ENCODE measurements around the gene MUC2.

MUC2 gene

DNA sequence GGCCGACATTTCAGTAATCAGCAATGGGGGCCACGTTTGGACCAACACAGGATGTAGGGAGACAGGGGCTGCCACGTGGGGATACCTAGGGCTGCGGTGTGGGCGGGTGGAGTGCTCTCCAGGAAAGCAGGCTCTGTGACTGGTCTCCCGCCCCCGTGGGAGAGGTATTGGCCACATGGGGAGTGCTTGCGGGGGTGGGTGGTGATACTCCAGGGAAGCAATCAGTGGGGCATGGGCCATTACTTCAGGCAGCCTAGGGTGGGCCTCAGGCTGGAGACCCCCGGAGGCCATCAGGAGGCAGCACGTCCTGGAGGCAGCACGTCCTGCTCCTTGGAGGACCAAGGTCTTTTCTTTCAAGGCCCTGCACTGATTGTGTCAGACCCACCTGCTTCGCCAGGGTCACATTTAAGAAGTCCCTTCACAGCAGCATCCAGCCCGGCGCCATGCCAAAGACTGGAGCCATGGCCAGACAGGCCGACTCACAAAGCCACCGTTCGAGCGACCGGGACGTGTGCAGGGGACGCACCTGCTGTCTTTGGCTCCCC lies 3.0 kb upstream of the MUC2 start:
- Histone ChIP-seq H3K9me3 (replicated peaks; ENCODE audit: insufficient read depth, low read length) (no peaks in the 10 kb centered on the region), H4K20me1 (ENCODE audit: insufficient read depth, low read length) (no peaks in the 10 kb centered on the region), H3K36me3 (replicated peaks; ENCODE audit: insufficient read depth, low read length) (no peaks in the 10 kb centered on the region), H3K79me2 (ENCODE audit: low read length) (no peaks in the 10 kb centered on the region), H2AFZ (ENCODE audit: low read length) (no peak overlapping the region), H3K4me1 (ENCODE audit: low read length) (no peaks in the 10 kb centered on the region), H3F3A (ENCODE audit: insufficient read depth, low read length) (no peaks in the 10 kb centered on the region), H3K27ac (ENCODE audit: low read length) (no peak overlapping the region), H3K9me2 (replicated peaks; ENCODE audit: insufficient read depth, low read length) (no peaks in the 10 kb centered on the region), H3K4me3 (ENCODE audit: low read length) (no peak overlapping the region), H3K27me3 (replicated peaks; ENCODE audit: insufficient read depth, low read length) (peaks cover 79% of the 10 kb centered on the region), H3K4me2 (ENCODE audit: low read depth, low read length) (no peak overlapping the region), H3K9ac (ENCODE audit: low read length) (no peak overlapping the region)
- TF ChIP-seq EZH2 (optimal IDR thresholded peaks at IDR 0.05; ENCODE audit: low read depth, low read length) = no peak
- TF ChIP-seq, protein P1, sequence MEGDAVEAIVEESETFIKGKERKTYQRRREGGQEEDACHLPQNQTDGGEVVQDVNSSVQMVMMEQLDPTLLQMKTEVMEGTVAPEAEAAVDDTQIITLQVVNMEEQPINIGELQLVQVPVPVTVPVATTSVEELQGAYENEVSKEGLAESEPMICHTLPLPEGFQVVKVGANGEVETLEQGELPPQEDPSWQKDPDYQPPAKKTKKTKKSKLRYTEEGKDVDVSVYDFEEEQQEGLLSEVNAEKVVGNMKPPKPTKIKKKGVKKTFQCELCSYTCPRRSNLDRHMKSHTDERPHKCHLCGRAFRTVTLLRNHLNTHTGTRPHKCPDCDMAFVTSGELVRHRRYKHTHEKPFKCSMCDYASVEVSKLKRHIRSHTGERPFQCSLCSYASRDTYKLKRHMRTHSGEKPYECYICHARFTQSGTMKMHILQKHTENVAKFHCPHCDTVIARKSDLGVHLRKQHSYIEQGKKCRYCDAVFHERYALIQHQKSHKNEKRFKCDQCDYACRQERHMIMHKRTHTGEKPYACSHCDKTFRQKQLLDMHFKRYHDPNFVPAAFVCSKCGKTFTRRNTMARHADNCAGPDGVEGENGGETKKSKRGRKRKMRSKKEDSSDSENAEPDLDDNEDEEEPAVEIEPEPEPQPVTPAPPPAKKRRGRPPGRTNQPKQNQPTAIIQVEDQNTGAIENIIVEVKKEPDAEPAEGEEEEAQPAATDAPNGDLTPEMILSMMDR (IDR thresholded peaks at IDR 0.05; ENCODE audit: low read length) = no peak
- TF ChIP-seq EZH2phosphoT487 (IDR thresholded peaks at IDR 0.05; ENCODE audit: low read length) = no peak
- no peak for DNase-seq

DNA sequence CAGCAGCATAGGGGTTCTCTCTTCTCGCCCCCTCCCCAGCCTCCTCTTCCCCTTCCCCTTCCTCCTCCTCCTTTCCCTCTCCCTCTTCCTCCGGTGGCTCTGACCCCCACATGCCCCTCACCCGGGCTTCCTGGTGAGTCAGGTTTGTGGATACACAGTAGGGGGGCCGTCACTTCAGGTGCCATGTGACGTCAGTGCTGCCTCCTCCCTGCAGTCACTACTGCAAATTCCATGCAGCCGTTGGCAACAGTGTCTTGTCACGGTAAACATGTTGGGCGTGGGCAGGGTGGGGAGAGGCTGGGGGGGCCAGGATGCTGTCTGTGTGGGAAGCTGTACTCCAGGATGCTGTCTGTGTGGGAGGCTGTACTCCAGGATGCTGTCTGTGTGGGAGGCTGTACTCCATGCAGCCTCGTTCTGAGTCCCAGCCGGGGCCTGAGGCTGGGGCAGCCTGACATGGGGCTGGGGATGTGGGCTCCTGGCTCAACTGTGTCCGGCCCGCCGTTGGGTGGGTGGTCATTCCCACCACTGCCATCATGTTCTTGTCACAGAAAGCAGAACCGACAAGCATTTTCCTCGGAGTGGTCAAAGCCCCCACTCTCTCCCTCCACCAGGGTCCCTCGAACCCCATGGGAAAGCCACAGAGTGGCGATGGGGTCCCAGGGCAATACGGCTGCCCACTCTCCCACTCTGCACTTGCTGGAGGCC lies 2.4 kb upstream of the MUC2 start:
- TF ChIP-seq EZH2 (optimal IDR thresholded peaks at IDR 0.05; ENCODE audit: low read depth, low read length) = no peak
- Histone ChIP-seq H3K27ac (ENCODE audit: low read length) (no peak overlapping the region), H3K4me3 (ENCODE audit: low read length) (no peak overlapping the region), H3K9me2 (replicated peaks; ENCODE audit: insufficient read depth, low read length) (no peaks in the 10 kb centered on the region), H3K79me2 (ENCODE audit: low read length) (no peaks in the 10 kb centered on the region), H2AFZ (ENCODE audit: low read length) (no peak overlapping the region), H3K4me1 (ENCODE audit: low read length) (no peaks in the 10 kb centered on the region), H3K4me2 (ENCODE audit: low read depth, low read length) (no peak overlapping the region), H4K20me1 (ENCODE audit: insufficient read depth, low read length) (no peaks in the 10 kb centered on the region), H3K27me3 (replicated peaks; ENCODE audit: insufficient read depth, low read length) (peaks cover 76% of the 10 kb centered on the region), H3K9me3 (replicated peaks; ENCODE audit: insufficient read depth, low read length) (no peaks in the 10 kb centered on the region), H3K36me3 (replicated peaks; ENCODE audit: insufficient read depth, low read length) (no peaks in the 10 kb centered on the region), H3K9ac (ENCODE audit: low read length) (no peak overlapping the region), H3F3A (ENCODE audit: insufficient read depth, low read length) (no peaks in the 10 kb centered on the region)
- DNase-seq = no peak

DNA sequence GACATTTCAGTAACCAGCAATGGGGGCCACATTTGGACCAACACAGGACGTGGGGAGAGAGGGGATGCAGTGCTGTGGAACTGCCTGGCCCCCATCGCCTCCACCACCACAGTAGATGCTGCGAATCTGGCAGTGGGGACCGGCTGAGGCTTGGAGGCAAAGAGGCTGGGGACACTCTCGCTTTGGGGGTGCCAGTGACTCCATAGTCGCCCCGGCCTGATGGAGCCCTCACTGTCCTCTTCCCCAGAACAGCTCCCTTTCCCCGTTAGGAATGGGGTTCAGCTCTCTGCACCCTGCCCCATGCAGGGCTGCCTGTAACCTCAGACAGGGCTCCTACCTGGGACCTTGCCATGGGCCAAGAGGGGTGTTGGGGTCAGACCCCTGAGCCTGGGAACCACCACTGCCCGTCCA lies 1.8 kb upstream of the MUC2 start:
- Histone ChIP-seq H3F3A (ENCODE audit: insufficient read depth, low read length) (no peaks in the 10 kb centered on the region), H3K27me3 (replicated peaks; ENCODE audit: insufficient read depth, low read length) (peaks cover 74% of the 10 kb centered on the region), H2AFZ (ENCODE audit: low read length) (no peak overlapping the region), H4K20me1 (ENCODE audit: insufficient read depth, low read length) (no peaks in the 10 kb centered on the region), H3K4me2 (ENCODE audit: low read depth, low read length) (no peak overlapping the region), H3K9me2 (replicated peaks; ENCODE audit: insufficient read depth, low read length) (no peaks in the 10 kb centered on the region), H3K4me1 (ENCODE audit: low read length) (no peaks in the 10 kb centered on the region), H3K9me3 (replicated peaks; ENCODE audit: insufficient read depth, low read length) (no peaks in the 10 kb centered on the region), H3K4me3 (ENCODE audit: low read length) (no peak overlapping the region), H3K9ac (ENCODE audit: low read length) (no peak overlapping the region), H3K27ac (ENCODE audit: low read length) (no peak overlapping the region), H3K79me2 (ENCODE audit: low read length) (no peaks in the 10 kb centered on the region), H3K36me3 (replicated peaks; ENCODE audit: insufficient read depth, low read length) (no peaks in the 10 kb centered on the region)
- DNase-seq = no peak
- TF ChIP-seq, protein P1 (IDR thresholded peaks at IDR 0.05; ENCODE audit: low read length) = no peak
- no peak for TF ChIP-seq EZH2 (optimal IDR thresholded peaks at IDR 0.05; ENCODE audit: low read depth, low read length)
- TF ChIP-seq EZH2phosphoT487 (IDR thresholded peaks at IDR 0.05; ENCODE audit: low read length) = no peak

DNA sequence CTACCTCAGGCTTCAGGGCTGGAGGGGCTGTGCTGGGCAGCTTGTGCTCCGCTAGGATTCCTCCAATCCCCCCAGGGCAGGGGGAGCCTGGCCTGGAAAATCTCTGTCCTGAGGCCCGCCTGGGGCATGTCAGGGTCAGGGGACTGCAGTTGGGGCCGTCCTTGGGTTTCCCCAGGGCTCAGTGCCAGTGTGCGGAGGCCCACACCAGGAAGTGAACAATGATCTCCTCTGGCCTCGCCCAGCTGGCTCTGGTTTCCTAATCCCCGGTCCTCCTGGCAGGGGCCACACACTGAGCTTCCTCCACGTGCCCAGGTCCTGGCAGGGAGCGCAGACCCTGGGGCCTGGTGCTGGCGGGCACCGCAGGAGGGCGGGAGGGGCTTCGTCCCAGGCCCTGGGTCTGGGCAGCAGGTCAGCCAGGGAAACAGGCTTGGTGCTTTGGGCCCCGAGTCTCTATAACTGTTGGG lies 1.4 kb upstream of the MUC2 start:
- no peak for DNase-seq
- H3K9me2 ChIP-seq (replicated peaks; ENCODE audit: insufficient read depth, low read length) = no peaks in the 10 kb centered on the region
- no peaks in the 10 kb centered on the region for H3K79me2 ChIP-seq (ENCODE audit: low read length)
- no peaks in the 10 kb centered on the region for H3K9me3 ChIP-seq (replicated peaks; ENCODE audit: insufficient read depth, low read length)
- no peak overlapping the region for H3K27ac ChIP-seq (ENCODE audit: low read length)
- no peaks in the 10 kb centered on the region for H3F3A ChIP-seq (ENCODE audit: insufficient read depth, low read length)
- TF ChIP-seq, protein P1 (IDR thresholded peaks at IDR 0.05; ENCODE audit: low read length) = no peak
- no peak for TF ChIP-seq EZH2 (optimal IDR thresholded peaks at IDR 0.05; ENCODE audit: low read depth, low read length)
- no peak for TF ChIP-seq EZH2phosphoT487 (IDR thresholded peaks at IDR 0.05; ENCODE audit: low read length)
- no peaks in the 10 kb centered on the region for H3K4me1 ChIP-seq (ENCODE audit: low read length)
- no peaks in the 10 kb centered on the region for H4K20me1 ChIP-seq (ENCODE audit: insufficient read depth, low read length)
- H3K4me2 ChIP-seq (ENCODE audit: low read depth, low read length) = no peak overlapping the region
- H3K4me3 ChIP-seq (ENCODE audit: low read length) = no peak overlapping the region
- H3K9ac ChIP-seq (ENCODE audit: low read length) = no peak overlapping the region
- no peak overlapping the region for H2AFZ ChIP-seq (ENCODE audit: low read length)
- peaks cover 74% of the 10 kb centered on the region for H3K27me3 ChIP-seq (replicated peaks; ENCODE audit: insufficient read depth, low read length)
- H3K36me3 ChIP-seq (replicated peaks; ENCODE audit: insufficient read depth, low read length) = no peaks in the 10 kb centered on the region

All from MM.1S (cell line).